Measurements from ENCODE around the gene CFAP221.

The CFAP221 gene

GRCh38 chr2:119583291-119583690 lies 39.0 kb downstream of the CFAP221 start:
- no peaks in the 10 kb centered on the region for H4K20me1 ChIP-seq (ENCODE audit: low read depth, low read length)
- no peak overlapping the region for H2AFZ ChIP-seq (ENCODE audit: low read depth, low read length, severe bottlenecking)
- H3K27ac ChIP-seq (ENCODE audit: low read depth, low read length) = no peak overlapping the region
- H3F3A ChIP-seq (ENCODE audit: insufficient read depth) = no peaks in the 10 kb centered on the region
- H3K9ac ChIP-seq (ENCODE audit: low read length) = no peak overlapping the region
- H3K79me2 ChIP-seq (ENCODE audit: insufficient read depth, low read length) = no peaks in the 10 kb centered on the region
- H3K9me2 ChIP-seq (replicated peaks; ENCODE audit: insufficient read depth, low read length) = no peaks in the 10 kb centered on the region
- no peaks in the 10 kb centered on the region for H3K36me3 ChIP-seq (ENCODE audit: low read length)
- H3K9me3 ChIP-seq (ENCODE audit: insufficient read depth, low read length) = no peaks in the 10 kb centered on the region
- H3K4me2 ChIP-seq (ENCODE audit: low read depth, low read length, poor library complexity, severe bottlenecking) = no peak overlapping the region
- H3K27me3 ChIP-seq (ENCODE audit: low read length) = no peaks in the 10 kb centered on the region
- TF ChIP-seq EZH2phosphoT487 (conservative IDR thresholded peaks at IDR 0.05; ENCODE audit: low read length) (no peak), CTCF (IDR thresholded peaks at IDR 0.05; ENCODE audit: insufficient read depth, low read length, poor library complexity, severe bottlenecking) (no peak)
- H3K4me3 ChIP-seq (ENCODE audit: insufficient read depth, low read length, poor library complexity, severe bottlenecking) = no peak overlapping the region

- Histone ChIP-seq H2AFZ (ENCODE audit: low read depth, low read length, severe bottlenecking) (no peak overlapping the region), H3K36me3 (ENCODE audit: low read length) (no peaks in the 10 kb centered on the region), H3K4me3 (ENCODE audit: insufficient read depth, low read length, poor library complexity, severe bottlenecking) (no peak overlapping the region), H4K20me1 (ENCODE audit: low read depth, low read length) (no peaks in the 10 kb centered on the region), H3K27ac (ENCODE audit: low read depth, low read length) (no peak overlapping the region), H3K27me3 (ENCODE audit: low read length) (no peaks in the 10 kb centered on the region), H3K79me2 (ENCODE audit: insufficient read depth, low read length) (no peaks in the 10 kb centered on the region), H3K4me2 (ENCODE audit: low read depth, low read length, poor library complexity, severe bottlenecking) (no peak overlapping the region), H3K9me3 (ENCODE audit: insufficient read depth, low read length) (no peaks in the 10 kb centered on the region), H3K9me2 (replicated peaks; ENCODE audit: insufficient read depth, low read length) (no peaks in the 10 kb centered on the region), H3F3A (ENCODE audit: insufficient read depth) (no peaks in the 10 kb centered on the region), H3K9ac (ENCODE audit: low read length) (no peak overlapping the region)
- TF ChIP-seq EZH2phosphoT487 (conservative IDR thresholded peaks at IDR 0.05; ENCODE audit: low read length) = no peak
- no peak for TF ChIP-seq CTCF (IDR thresholded peaks at IDR 0.05; ENCODE audit: insufficient read depth, low read length, poor library complexity, severe bottlenecking)
These were observed 40.2 kb downstream of the CFAP221 start for GRCh38 chr2:119584469-119584868.

- H3K9me3 ChIP-seq (ENCODE audit: insufficient read depth, low read length) = no peaks in the 10 kb centered on the region
- H3K36me3 ChIP-seq (ENCODE audit: low read length) = no peaks in the 10 kb centered on the region
- no peaks in the 10 kb centered on the region for H3F3A ChIP-seq (ENCODE audit: insufficient read depth)
- no peaks in the 10 kb centered on the region for H3K27me3 ChIP-seq (ENCODE audit: low read length)
- H3K4me3 ChIP-seq (ENCODE audit: insufficient read depth, low read length, poor library complexity, severe bottlenecking) = no peak overlapping the region
- no peaks in the 10 kb centered on the region for H3K9me2 ChIP-seq (replicated peaks; ENCODE audit: insufficient read depth, low read length)
- TF ChIP-seq EZH2phosphoT487 (conservative IDR thresholded peaks at IDR 0.05; ENCODE audit: low read length) = no peak
- no peak for TF ChIP-seq CTCF (IDR thresholded peaks at IDR 0.05; ENCODE audit: insufficient read depth, low read length, poor library complexity, severe bottlenecking)
- no peak overlapping the region for H3K4me2 ChIP-seq (ENCODE audit: low read depth, low read length, poor library complexity, severe bottlenecking)
- no peak overlapping the region for H3K27ac ChIP-seq (ENCODE audit: low read depth, low read length)
- no peak overlapping the region for H2AFZ ChIP-seq (ENCODE audit: low read depth, low read length, severe bottlenecking)
- no peaks in the 10 kb centered on the region for H4K20me1 ChIP-seq (ENCODE audit: low read depth, low read length)
- H3K79me2 ChIP-seq (ENCODE audit: insufficient read depth, low read length) = no peaks in the 10 kb centered on the region
- H3K9ac ChIP-seq (ENCODE audit: low read length) = no peak overlapping the region
These were observed 41.8 kb downstream of the CFAP221 start for GRCh38 chr2:119586085-119586484.

Data from SU-DHL-6 (cell line).